Measurements from ENCODE around the gene CX3CL1. TPM values are rescaled to one million over a fixed set of nuclear protein-coding genes. Genes with fewer than 3 reads are reported as not detected.

The CX3CL1 gene
- total RNA-seq, 1 experiment from 2014 or later, result not detected

GRCh38 chr16:57422026-57422944, 50.0 kb downstream of the CX3CL1 start:
- DNase-seq, result peak; percentile 69
- TF ChIP-seq EZH2phosphoT487 (IDR thresholded peaks at IDR 0.05; ENCODE audit: borderline replicate concordance, low read length) (no peak), CTCF (conservative IDR thresholded peaks at IDR 0.05; ENCODE audit: low read depth, low read length) (peak; percentile 79)
- H3K79me2 ChIP-seq (ENCODE audit: low read length), result no peaks in the 10 kb centered on the region
- H3K4me3 ChIP-seq (ENCODE audit: low read length), result no peak overlapping the region
- H3K27me3 ChIP-seq (ENCODE audit: low read length), result no peaks in the 10 kb centered on the region
- ChIA-PET POLR2A (ENCODE audit: unreplicated experiment) (interaction anchor here (0.5 to 0.7 kb wide), 2 partner anchors 121 to 275 kb away, joined by 4 to 7 read pairs; no protein-coding TSS in a partner anchor), CTCF (interaction anchor here (0.5 to 1.0 kb wide), 4 partner anchors 25 to 122 kb away, joined by 3 to 17 read pairs (median 5); partner anchors contain the start of genes CIAPIN1 and COQ9)
- H3K9me2 ChIP-seq (replicated peaks; ENCODE audit: low read length), result no peaks in the 10 kb centered on the region
- H3K27ac ChIP-seq (ENCODE audit: low read length), result no peak overlapping the region
- no peaks in the 10 kb centered on the region for H3F3A ChIP-seq (ENCODE audit: low read length, unreplicated experiment)
- no peaks in the 10 kb centered on the region for H4K20me1 ChIP-seq (ENCODE audit: low read length)
- BruUV-seq (replicated peaks), result no TSS peak
- no peak overlapping the region for H2AFZ ChIP-seq (ENCODE audit: low read length)
- intact Hi-C loops (cut with micrococcal nuclease), result loop anchor here (1.0 kb wide), 2 partner anchors 122 to 178 kb away; no protein-coding TSS in a partner anchor
- no peak overlapping the region for H3K9ac ChIP-seq (ENCODE audit: low read length)
- peak; percentile 55 for ATAC-seq
- peaks cover 5% of the 10 kb centered on the region for H3K4me1 ChIP-seq (ENCODE audit: insufficient read depth, low read length)
- no peaks in the 10 kb centered on the region for H3K9me3 ChIP-seq (ENCODE audit: low read length)
- H3K36me3 ChIP-seq (ENCODE audit: low read depth, low read length), result no peaks in the 10 kb centered on the region
- H3K4me2 ChIP-seq (ENCODE audit: low read length), result peak overlapping the region; percentile 37; the same call in 1 of the 2 replicates

GRCh38 chr16:57423152-57423551, 50.9 kb downstream of the CX3CL1 start:
- H3K4me3 ChIP-seq (ENCODE audit: low read length), result no peak overlapping the region
- no peaks in the 10 kb centered on the region for H3K9me2 ChIP-seq (replicated peaks; ENCODE audit: low read length)
- H3K4me1 ChIP-seq (ENCODE audit: insufficient read depth, low read length), result no peaks in the 10 kb centered on the region; the same call in 1 of the 2 replicates
- H3F3A ChIP-seq (ENCODE audit: low read length, unreplicated experiment), result no peaks in the 10 kb centered on the region
- no peak for ATAC-seq
- H3K27ac ChIP-seq (ENCODE audit: low read length), result no peak overlapping the region
- no peaks in the 10 kb centered on the region for H3K79me2 ChIP-seq (ENCODE audit: low read length)
- H3K36me3 ChIP-seq (ENCODE audit: low read depth, low read length), result no peaks in the 10 kb centered on the region; the same call in 1 of the 2 replicates
- intact Hi-C loops (cut with micrococcal nuclease), result no loop called here
- no peaks in the 10 kb centered on the region for H4K20me1 ChIP-seq (ENCODE audit: low read length)
- no peak overlapping the region for H3K4me2 ChIP-seq (ENCODE audit: low read length)
- no TSS peak for BruUV-seq (replicated peaks)
- H3K27me3 ChIP-seq (ENCODE audit: low read length), result no peaks in the 10 kb centered on the region
- H2AFZ ChIP-seq (ENCODE audit: low read length), result no peak overlapping the region
- H3K9ac ChIP-seq (ENCODE audit: low read length), result no peak overlapping the region
- ChIA-PET CTCF (interaction anchor here (0.6 kb wide), 2 partner anchors 97 to 120 kb away, joined by 3 to 4 read pairs; no protein-coding TSS in a partner anchor), POLR2A (ENCODE audit: unreplicated experiment) (interaction anchor here (0.7 kb wide), 1 partner anchor 276 kb away, joined by 4 read pairs; no protein-coding TSS in a partner anchor)
- H3K9me3 ChIP-seq (ENCODE audit: low read length), result no peaks in the 10 kb centered on the region
- no peak for DNase-seq
- no peak for TF ChIP-seq CTCF (conservative IDR thresholded peaks at IDR 0.05; ENCODE audit: low read depth, low read length)
- no peak for TF ChIP-seq EZH2phosphoT487 (IDR thresholded peaks at IDR 0.05; ENCODE audit: borderline replicate concordance, low read length)
- no peak for TF ChIP-seq EZH2 (IDR thresholded peaks at IDR 0.05; ENCODE audit: low read length, unreplicated experiment)
